GM20431 (cell line): Measurements from ENCODE around the gene EIF2S1.
"Not testable (repeated sequence)": the region's sequence is repeated elsewhere in the genome, so short reads cannot be mapped to it uniquely, and the experiment has no call there.

ENCODE experiments used
- in situ Hi-C: fragments of 300-500 bp; cut with MseI, MboI; formaldehyde crosslinking; loops from one replicate; pipeline ENCODE4 v1.15.0; 2020; ENCODE audit warnings: low sequenced_read_pairs; ENCODE audit not compliant: unreplicated experiment

The EIF2S1 gene

DNA sequence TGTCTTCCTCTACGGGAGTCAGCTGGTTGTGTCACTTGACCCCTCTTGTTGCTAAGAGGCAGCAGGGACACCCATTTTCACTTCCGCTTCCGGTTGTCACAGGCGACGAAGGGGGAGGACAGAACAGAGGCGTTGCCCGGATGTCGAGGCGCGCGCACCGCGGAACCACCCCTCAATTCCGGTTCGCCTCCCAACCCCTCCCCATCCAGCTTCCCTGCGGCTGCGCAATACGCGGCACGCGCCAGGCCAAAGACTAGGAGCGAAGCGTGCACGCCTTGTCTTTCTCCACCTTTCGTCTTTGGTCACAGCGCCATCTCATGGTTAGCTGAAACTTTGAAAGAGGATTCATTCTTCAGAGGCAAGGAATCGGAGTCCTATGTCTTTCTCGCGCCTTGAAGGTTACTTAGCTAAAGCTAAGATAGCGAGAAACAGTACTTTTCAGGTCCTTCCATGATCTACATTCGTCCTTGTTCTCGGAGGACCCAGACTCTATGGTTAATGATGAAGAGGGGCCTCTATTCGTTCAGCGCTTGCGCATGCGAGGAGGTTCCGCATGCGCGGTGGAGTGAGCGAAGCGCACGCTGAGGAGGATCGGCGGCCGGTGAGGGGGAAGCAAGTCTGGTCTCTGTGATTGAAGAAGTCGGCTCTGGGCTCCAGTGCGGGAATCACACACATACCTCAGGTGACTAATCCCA, at the start of gene EIF2S1, which contains the start of gene ATP6V1D:
TSS of gene EIF2S1 (plus strand) at position 554 of the 695 bp plus-strand sequence. CDS start 4,440 bp downstream, outside the sequence.
TSS of gene ATP6V1D (minus strand) at position 30 of the 695 bp plus-strand sequence. CDS start 106 bp downstream, outside the sequence.
- in situ Hi-C loops: no loop called here

DNA sequence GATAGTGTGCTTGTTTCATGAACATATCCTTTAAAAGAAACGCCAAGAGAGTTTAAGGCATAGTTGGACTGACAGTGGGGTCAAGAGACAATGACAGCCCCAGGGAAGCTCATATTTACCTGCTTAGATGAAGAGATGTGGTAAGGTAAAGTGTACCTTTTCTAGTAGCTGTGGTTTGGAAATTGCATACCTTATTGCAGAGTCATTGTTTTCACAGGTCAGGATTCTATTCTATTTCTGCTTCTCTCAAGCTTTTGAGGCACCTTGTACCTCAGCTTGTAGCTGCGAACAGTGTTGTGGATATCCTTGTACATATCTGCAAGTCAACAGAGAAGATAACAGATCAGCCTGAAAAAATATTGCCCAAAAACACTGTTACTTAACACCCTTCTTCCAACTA, 48.3 kb upstream of the EIF2S1 start:
- in situ Hi-C loops: no loop called here

DNA sequence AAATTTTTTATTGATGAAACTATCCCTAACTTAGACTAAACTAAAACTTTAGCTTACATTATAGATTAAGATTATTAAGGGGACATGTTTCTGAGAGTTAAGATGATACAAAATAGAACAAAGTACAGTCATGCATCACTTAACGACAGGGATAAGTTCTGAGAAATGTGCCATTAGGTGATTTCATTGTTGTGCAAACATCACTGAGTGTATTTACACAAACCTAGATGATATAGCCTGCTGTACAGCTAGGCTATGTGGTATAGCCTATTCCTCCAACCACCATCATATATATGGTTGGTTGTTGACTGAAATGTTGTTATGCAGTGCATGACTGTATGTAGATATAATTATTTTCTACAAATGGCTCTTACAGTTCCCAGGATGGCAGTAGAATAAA, 47.0 kb upstream of the EIF2S1 start:
- in situ Hi-C loops: no loop called here

DNA sequence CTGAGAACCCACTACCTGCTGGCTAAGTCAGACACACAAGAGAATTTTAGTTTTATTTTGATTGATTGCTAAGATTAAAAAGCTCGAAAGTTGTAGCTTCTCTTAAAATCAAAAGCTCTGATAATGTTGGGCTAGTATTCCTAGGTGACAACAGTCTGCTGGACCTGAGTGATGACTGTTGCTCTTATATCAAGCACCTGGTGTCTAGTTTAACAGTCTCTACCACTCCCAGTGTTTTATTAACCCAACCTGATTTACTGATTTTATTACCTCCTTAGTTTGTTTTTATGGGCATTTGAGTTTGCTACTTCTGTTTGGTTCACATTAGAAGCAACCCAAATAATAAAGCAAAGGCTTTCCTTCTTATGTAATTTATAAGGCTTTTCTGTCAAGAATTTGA, 42.3 kb upstream of the EIF2S1 start:
- in situ Hi-C loops: no loop called here

DNA sequence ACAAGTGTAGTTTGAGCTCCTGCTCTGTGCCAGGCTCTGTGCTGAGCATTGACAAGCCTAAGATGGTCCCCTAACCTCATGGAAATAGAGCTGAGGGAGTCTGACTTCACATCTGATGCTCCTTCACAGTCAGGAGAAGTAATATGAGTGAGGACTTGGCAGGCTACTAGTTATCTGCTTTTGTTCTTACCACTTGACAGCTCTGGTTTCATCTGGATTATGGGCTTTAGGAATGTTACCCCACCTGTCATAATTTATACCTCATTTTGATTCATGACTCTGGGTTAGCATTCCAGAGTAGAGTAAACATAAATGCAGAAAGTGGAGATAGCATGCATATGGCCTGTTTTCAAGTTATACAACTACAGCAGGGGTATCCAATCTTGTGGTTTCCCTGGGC, 41.0 kb upstream of the EIF2S1 start:
- in situ Hi-C loops: no loop called here

DNA sequence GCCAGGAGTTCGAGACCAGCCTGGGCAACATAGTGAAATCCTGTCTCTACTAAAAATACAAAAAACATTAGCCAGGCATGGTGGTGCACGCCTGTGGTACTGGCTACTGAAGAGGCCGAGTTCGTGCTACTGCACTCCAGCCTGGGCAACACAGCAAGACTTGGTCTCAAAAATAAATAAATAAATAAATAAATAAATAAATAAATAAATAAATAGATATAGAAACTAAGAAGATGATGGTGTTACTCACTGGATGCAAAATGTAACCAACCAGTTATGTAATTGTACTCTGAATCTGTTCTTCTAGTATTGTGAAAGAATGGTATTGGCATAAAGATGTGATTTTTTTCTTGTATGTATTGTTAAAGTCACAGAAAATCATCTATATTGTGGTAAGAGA, 30.5 kb upstream of the EIF2S1 start:
- in situ Hi-C loops: not testable (repeated sequence)

DNA sequence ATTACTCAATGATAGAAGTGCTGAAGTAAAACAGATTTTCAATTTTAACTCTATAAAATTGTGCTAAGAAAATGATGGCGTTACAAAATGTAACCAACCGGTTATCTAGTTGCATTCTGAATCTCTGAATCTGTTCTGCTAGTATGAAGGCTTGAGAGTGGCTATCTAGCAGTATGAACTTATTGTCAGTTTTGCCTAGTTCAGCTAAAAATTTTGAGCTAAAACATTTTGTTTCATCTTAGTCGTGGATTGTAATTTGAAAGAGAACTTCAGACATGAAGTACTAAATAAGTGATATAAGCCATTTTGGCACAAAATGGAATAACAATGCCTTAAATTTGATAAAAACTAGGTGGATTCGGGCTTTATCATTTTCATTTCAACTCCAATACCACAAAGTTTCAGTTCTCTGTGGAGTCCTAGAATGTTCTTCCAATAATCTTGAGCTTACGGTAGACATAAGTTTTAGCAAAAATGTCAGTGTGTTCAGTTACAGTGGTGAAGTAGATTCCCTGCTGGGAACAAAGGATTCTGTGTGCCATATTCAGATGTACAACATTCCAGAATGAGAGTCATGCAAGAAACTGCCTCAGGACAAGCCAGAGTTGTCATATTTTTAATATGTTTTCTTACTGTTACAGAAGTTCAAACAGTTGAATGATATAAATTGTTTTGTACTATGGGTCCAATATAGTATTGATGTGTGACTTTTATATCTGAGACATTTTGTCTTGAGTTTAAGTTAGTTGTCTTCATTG, 28.6 kb upstream of the EIF2S1 start:
- in situ Hi-C loops: no loop called here

DNA sequence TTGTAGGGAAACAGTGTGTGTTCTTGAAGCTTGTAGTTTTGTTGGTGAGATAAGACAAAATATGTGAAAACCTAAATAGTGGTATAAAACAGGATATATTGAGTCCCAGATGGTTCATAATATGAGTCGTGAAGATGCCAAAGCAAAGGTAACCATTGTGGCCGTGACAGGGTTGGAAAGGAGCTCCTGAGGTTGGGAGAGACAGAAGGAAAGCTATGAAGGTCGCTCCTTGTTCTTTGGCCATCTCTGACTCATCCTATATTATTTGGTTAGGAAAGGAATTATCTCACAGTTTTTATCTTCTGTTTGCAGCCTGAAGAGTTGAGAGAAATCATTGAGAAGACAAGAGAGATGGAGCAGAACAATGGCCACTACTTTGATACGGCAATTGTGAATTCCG, 27.7 kb upstream of the EIF2S1 start:
- in situ Hi-C loops: no loop called here

DNA sequence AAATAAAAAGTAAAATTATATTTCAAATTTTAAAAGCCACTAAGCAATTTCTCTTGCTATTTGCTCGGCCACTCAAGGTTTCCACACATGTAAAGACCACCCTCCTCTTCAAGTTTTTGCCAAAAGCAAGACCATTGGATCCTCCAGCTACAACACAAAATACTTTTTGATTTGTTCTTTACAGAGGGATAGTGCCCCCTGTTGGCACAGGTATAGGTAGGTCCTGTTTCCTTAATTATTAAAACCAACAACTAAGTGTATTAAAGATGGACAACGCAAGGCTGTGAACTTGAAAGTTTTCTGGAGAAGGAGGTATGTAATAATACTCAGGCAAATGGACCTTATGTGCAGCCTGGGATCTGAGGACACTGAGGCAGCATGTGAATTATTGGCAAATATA, 24.3 kb upstream of the EIF2S1 start:
- in situ Hi-C loops: no loop called here

DNA sequence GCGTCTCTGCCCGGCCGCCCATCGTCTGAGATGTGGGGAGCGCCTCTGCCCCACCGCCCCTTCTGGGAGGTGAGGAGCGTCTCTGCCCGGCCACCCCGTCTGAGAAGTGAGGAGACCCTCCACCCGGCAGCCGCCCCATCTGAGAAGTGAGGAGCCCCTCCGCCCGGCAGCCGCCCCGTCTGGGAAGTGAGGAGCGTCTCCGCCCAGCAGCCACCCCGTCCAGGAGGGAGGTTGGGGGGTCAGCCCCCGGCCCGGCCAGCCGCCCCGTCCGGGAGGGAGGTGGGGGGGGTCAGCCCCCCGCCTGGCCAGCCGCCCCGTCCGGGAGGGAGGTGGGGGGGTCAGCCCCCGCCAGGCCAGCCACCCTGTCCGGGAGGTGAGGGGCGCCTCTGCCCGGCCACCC, 18.9 kb upstream of the EIF2S1 start:
- in situ Hi-C loops: not testable (repeated sequence)

DNA sequence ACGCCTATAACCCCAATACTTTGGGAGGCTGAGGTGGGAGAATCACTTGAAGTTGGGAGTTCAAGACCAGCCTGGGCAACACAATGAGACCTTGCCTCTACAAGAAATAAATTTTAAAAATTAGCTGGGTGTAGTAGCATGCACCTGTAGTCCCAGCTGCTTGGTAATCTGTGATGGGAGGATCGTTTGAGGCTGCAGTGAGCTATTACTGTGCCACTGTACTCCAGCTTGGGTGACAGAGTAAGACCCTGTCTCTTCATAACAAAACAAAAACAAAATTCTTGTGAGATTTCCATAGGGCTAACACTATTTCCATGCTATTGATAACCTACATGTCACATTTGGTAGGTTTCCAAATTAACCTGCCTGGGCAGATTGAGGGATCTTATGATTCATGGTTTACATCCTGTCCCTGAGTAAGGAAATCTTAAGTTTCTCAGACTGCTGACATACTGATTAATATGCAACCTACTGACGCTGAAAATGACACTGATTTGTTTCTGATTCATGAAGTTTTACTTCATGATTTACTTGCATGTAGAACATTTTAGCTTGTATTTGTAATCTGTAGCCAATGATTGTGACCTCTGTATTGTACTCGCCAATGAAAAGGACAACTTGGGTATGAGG, 16.4 kb upstream of the EIF2S1 start:
- in situ Hi-C loops: no loop called here

DNA sequence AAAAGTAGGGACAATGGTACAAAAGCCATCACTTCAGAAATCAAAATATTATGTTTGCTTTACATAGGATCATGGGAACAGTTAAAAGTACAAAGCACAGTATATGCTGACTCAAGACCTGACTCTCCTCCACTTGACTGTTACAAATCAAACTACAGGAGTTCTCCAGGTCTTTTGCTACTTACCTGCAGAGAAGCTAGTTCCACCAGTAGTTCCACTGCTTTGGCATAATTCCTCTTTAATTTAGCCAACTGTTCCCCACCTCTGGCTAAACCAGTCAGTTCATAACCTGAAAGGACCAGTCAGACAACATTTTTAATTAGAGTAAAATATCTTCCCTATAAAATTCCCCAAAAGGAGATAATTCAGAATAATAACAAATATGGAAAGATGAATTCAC, 14.5 kb upstream of the EIF2S1 start:
- in situ Hi-C loops: no loop called here

DNA sequence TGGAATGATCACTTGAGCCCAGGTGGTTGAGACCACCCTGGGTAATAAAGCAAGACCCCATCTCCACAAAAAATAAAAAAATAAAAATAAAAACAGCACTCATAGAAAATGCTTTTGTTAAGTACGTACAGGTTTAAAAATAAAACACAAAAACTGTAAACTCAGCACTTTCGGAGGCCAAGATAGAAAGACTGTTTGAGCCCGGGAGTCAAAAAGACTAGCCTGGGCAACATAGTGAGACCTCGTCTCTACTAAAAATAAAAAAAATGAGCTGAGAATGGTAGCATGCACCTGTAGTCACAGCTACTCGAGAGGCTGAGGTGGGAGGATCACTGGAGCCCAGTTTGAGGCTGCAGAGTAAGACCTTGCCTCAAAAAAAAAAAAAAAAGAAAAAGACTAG, 8.1 kb upstream of the EIF2S1 start:
- in situ Hi-C loops: no loop called here

DNA sequence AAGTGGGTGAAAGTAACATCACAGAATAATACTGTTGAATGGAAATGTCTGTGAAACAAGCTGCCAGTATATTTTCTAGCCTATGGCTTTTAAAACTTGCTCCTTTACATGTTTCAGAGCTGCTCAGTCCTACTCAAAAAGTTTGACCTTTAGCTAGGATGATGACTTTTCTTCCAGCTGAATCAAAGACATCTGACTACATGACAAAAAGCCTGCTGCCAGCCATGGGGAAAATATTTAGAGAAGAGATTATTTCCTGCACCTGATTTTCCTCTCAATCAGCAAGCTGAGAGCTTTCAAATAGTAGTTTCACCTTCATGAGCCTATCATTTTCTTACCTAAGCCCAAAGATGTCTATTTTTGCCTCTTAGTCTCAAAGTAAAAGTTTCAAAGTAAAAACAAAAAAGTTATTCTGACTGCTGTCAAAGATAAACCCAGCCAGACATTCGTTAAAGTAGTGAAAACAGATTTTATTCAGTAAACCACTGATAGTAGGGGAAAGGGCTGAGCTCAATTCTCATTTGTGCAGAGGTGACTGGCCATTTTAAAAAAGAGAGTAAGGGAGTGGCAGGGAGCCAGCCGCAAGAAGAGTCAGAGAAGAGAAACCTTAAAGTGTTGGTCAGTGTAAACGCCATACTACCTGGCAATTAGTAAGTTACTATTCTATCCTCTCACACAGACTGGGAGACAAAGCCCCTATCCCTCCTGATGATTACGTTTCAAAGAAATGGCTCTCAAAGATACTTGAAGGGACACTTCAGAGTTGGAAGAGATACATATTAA, 2.8 kb upstream of the EIF2S1 start:
- in situ Hi-C loops: no loop called here

DNA sequence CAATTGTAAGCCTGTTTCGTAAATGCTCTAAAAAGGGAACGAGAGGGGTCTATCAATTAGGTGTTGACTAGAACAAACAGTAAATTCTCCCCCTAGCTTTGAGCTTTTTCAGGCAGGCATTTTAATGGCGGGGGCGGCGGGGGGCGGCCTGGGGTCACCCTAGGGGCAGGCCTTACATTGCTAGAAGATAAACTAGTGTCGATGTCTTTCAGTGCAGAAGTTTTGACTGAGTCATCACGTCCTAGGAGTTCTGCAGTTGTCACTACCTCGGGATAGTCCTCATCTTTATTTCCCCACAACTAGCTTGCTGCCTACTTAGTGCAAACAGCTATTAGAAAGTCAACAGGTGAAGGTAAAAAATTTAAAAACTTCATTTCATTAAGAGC, 2.2 kb upstream of the EIF2S1 start:
- in situ Hi-C loops: no loop called here

DNA sequence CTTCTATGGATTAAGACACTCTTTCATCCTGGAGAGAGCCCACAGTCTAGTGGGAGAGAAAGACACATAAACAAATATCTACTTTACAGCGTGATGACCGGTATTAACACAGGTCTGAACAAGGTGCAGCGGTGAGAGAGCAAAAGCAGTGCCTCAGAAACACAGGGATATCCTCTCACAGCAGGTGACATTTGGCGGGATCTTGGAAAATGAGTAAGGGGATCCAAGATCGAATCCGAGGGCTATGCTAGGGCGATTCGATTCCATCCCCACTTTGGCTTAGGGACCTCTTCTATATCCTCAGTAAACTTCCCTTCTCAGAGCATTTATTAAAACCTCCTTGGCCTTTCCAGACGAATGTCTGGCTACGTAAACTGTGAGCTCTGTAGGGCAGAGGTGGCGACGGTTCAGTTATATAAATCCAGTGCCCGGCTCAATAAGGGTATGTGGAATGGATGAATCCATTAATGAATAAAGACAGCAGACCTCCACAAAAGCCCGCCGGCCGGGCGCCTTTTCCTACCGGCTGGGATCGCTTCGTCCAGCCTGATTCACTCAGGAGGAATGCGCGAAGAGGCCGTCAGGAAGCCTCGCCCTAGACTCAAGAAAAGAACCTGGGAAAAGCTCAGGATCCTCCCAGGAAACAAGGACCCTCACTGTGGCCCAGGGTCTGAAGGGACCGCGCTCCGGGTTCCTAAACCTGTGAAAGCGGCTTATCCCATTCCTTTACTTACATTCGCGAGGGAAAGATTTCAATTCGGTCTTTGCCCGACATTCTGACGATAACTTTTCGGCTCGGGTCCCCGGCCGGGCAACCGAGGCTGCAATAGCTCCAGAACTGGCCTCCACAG, 979 bp upstream of the EIF2S1 start:
- in situ Hi-C loops: no loop called here

DNA sequence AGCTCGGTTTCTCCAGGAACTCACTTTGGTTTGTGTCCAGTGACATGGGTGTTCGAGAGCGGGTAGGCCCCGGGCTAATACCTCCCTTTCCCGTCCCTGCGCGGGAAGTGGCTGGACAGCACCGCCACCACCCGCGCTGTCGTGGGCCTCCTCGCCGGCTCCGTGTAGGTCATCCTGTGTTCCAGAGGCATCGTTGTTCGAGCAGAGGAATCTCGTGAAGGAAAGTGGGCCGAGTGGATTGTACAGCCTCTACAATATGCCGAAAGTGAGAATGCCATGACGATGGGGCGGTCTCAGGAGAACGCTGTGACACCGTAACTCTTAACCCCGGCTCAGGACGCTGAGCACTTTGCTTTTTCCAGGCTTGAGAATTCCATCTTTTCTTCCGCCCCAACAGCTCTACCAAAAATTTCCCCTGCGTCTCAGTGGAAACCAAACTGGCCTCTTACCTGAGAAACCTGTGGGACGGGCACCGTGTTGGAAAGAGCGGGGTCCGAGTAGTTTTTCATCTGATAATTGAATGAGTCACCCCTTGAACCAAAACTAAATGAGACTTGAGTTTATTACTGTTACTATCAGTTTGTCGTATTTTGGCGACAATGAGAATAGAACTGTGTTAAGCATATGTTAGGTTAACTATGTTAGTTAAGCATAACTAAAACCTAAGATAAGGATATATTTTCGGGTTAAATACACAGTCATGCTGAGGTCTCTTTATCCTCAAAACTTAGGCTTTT, 510 bp downstream of the EIF2S1 start:
- in situ Hi-C loops: no loop called here

DNA sequence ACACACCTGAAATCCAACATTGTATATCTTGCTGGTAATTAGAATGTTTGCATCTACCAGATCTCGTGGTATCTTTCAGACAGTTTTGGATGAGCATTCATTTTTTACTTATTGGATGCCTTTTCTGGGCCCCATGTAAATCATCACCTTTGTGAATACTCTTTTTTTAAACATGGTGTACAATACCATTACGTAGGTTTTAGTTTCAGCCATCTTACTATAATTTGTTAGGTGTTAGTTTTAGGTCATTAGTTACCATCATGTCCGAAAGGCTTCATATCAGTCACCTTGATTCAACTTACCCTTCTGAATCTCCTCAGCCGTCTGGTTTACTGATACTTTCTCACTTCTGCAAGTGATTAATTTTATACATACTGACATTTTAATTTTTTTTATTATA, 5.3 kb downstream of the EIF2S1 start:
- in situ Hi-C loops: no loop called here

DNA sequence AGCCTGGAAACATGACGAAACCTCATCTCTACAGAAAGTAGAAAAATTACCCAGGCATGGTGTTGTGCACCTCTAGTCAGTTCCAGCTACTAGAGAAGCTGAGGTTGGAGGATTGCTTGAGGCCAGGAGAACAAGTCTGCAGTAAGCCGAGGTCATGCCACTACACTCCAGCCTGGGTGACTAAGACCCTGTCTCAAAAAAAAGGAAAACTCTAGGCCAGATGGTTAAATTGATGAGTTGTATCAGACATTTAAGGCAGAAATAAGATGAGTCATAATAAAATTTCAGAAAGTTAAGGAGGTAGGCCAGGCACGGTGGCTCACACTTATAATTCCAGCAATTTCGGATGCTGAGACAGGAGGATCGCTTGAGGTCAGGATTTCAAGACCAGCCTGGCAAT, 10.7 kb downstream of the EIF2S1 start:
- in situ Hi-C loops: no loop called here
